ENCODE results near the gene TANGO2. TPM values are rescaled to one million over a fixed set of nuclear protein-coding genes. Genes with fewer than 3 reads are reported as not detected.

The TANGO2 gene
- total and polyA plus RNA-seq, 9 of the 15 experiments (the other 6 are each of a cell fraction or from before 2014, with no cell fraction given), result 15.5 to 94.9 (median 70.1) TPM

DNA sequence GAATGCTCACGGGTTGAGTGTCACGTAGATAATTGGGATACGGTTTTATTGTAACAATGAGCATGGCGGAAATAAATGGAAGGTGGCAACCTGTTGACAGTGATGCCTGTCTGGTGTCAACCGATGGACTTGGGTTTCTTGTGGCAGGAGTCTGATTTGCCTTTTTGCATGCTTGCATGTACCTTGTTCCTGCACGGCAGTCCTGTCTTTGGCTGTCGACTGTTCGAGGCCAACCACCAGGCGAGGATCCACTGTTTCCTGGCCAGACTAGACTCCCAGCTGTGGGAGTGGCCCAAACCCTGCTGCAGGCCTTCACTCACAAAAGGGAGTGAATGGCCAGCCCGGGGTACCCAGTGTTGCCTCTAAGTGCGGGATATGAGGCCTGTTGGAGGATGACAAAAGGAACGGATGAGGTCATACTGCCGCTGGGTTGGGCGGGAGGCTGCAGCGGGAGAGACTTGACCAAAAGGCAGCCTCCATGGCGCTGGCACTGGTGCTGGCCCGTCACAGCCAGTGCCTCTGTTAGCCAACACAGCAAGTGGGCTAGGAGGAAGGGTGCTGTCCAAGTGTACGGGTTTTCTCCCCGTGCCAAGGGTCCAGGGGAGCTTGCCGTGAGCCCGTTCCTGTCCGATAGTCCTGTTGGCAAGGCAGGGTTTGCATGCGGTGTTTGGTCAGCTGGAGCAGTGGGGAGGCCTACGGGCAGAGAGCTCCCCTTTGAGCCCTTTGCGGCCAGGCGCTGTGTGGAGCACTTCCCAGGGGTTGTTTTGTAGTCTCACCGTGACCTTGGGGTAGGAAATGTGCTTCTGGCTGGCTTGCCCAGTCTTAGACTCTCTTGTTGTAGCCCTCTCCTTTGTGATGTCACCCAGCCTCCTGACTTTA lies 60.1 kb downstream of the TANGO2 start (continued):
- TF ChIP-seq, protein P1, sequence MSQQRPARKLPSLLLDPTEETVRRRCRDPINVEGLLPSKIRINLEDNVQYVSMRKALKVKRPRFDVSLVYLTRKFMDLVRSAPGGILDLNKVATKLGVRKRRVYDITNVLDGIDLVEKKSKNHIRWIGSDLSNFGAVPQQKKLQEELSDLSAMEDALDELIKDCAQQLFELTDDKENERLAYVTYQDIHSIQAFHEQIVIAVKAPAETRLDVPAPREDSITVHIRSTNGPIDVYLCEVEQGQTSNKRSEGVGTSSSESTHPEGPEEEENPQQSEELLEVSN (IDR thresholded peaks at IDR 0.05; ENCODE audit: borderline replicate concordance in 1 of 2, extremely low read depth in 1 of 2, insufficient read depth in 1 of 2, insufficient read length in 1 of 2, low read depth in 1 of 2, low read length in 1 of 2, poor library complexity in 1 of 2, severe bottlenecking in 1 of 2), result peak; percentile 75 to 77
- TF ChIP-seq TCF7L2 (IDR thresholded peaks at IDR 0.05; ENCODE audit: low read depth, low read length) (no peak), KLF1 (tag; IDR thresholded peaks at IDR 0.05) (no peak), PHTF2 (CRISPR knock-in tag; IDR thresholded peaks at IDR 0.05) (no peak), ZNF316 (IDR thresholded peaks at IDR 0.05) (no peak), FOXK2 (conservative IDR thresholded peaks at IDR 0.05 in 1 of 2, IDR thresholded peaks at IDR 0.05 in 1 of 2; ENCODE audit: low read depth in 2 of 2) (no peak), HSF4 (CRISPR knock-in tag; IDR thresholded peaks at IDR 0.05; ENCODE audit: borderline replicate concordance) (0 out of 2 replicates have a peak, but pooled peaks have one; percentile 72), ZEB2 (IDR thresholded peaks at IDR 0.05) (no peak), ZNF717 (CRISPR knock-in tag; IDR thresholded peaks at IDR 0.05) (no peak), HDAC8 (tag; IDR thresholded peaks at IDR 0.05) (peak; percentile 89), SAP30 (IDR thresholded peaks at IDR 0.05; ENCODE audit: borderline replicate concordance, insufficient read depth, low read depth, low read length, poor library complexity, severe bottlenecking) (peak; percentile 95), ESRRA (IDR thresholded peaks at IDR 0.05; ENCODE audit: borderline replicate concordance, low read depth) (no peak)
- TF ChIP-seq, protein P2, sequence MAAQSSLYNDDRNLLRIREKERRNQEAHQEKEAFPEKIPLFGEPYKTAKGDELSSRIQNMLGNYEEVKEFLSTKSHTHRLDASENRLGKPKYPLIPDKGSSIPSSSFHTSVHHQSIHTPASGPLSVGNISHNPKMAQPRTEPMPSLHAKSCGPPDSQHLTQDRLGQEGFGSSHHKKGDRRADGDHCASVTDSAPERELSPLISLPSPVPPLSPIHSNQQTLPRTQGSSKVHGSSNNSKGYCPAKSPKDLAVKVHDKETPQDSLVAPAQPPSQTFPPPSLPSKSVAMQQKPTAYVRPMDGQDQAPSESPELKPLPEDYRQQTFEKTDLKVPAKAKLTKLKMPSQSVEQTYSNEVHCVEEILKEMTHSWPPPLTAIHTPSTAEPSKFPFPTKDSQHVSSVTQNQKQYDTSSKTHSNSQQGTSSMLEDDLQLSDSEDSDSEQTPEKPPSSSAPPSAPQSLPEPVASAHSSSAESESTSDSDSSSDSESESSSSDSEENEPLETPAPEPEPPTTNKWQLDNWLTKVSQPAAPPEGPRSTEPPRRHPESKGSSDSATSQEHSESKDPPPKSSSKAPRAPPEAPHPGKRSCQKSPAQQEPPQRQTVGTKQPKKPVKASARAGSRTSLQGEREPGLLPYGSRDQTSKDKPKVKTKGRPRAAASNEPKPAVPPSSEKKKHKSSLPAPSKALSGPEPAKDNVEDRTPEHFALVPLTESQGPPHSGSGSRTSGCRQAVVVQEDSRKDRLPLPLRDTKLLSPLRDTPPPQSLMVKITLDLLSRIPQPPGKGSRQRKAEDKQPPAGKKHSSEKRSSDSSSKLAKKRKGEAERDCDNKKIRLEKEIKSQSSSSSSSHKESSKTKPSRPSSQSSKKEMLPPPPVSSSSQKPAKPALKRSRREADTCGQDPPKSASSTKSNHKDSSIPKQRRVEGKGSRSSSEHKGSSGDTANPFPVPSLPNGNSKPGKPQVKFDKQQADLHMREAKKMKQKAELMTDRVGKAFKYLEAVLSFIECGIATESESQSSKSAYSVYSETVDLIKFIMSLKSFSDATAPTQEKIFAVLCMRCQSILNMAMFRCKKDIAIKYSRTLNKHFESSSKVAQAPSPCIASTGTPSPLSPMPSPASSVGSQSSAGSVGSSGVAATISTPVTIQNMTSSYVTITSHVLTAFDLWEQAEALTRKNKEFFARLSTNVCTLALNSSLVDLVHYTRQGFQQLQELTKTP (IDR thresholded peaks at IDR 0.05; ENCODE audit: low read depth in 1 of 2, partially characterized antibody in 2 of 2), result no peak
- TF ChIP-seq, protein P3, sequence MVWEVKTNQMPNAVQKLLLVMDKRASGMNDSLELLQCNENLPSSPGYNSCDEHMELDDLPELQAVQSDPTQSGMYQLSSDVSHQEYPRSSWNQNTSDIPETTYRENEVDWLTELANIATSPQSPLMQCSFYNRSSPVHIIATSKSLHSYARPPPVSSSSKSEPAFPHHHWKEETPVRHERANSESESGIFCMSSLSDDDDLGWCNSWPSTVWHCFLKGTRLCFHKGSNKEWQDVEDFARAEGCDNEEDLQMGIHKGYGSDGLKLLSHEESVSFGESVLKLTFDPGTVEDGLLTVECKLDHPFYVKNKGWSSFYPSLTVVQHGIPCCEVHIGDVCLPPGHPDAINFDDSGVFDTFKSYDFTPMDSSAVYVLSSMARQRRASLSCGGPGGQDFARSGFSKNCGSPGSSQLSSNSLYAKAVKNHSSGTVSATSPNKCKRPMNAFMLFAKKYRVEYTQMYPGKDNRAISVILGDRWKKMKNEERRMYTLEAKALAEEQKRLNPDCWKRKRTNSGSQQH (CRISPR knock-in tag; IDR thresholded peaks at IDR 0.05), result peak; percentile 92
- TF ChIP-seq, protein P4, sequence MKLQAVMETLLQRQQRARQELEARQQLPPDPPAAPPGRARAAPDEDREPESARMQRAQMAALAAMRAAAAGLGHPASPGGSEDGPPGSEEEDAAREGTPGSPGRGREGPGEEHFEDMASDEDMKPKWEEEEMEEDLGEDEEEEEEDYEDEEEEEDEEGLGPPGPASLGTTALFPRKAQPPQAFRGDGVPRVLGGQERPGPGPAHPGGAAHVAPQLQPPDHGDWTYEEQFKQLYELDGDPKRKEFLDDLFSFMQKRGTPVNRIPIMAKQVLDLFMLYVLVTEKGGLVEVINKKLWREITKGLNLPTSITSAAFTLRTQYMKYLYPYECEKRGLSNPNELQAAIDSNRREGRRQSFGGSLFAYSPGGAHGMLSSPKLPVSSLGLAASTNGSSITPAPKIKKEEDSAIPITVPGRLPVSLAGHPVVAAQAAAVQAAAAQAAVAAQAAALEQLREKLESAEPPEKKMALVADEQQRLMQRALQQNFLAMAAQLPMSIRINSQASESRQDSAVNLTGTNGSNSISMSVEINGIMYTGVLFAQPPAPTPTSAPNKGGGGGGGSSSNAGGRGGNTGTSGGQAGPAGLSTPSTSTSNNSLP (IDR thresholded peaks at IDR 0.05; ENCODE audit: borderline replicate concordance, low read depth, low read length), result no peak; the same call in 1 of the 2 replicates

Data from K562 (cell line).